ENCODE measurements around the gene TMA16.

TMA16 gene

DNA sequence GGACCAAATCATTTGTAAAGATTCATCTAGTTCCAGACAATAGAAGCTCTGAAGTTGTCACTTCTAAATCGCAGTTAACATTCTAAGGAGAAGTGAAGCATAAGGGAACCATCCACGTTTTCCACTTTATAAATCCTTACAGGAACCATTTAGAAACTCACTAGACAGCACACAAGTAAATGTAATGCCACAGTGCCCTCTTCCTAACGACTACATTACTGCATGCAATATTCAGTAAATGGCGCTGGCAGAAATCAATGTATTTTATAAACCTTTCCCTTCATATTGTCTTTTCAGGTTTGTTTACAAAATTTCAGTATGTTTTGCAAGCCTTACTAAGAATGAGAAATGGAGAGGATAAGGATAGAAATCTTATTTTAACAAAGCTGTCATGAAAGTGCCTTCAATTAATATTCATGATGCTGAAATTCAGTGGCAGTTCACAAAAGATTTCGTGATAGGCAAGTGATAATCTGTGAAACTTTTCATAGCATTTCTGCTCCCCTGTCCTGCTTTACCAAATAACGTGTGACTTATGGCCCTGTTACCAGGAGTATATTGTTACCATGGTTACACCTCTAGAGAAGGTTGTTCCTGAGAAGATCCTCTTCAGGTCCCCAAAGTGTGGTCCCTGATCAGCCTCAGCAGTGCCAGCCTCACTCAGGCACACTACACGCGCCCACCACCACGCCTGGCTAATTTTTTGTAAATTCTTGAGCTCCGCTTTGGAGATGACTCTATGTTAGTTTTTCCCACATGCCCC lies 54.2 kb downstream of the TMA16 start:
- Histone ChIP-seq H3K27ac (ENCODE audit: low read length) (no peak overlapping the region), H3K9ac (ENCODE audit: low read length) (no peak overlapping the region), H3K36me3 (ENCODE audit: control insufficient read depth, low read depth, low read length) (no peaks in the 10 kb centered on the region), H3K4me1 (ENCODE audit: control insufficient read depth, low read depth, low read length) (peaks cover 5% of the 10 kb centered on the region), H3K9me3 (ENCODE audit: control insufficient read depth, low read depth, low read length) (no peaks in the 10 kb centered on the region), H3K4me3 (ENCODE audit: low read length) (no peak overlapping the region), H3K27me3 (ENCODE audit: control insufficient read depth, insufficient read depth, low read length) (no peaks in the 10 kb centered on the region)

DNA sequence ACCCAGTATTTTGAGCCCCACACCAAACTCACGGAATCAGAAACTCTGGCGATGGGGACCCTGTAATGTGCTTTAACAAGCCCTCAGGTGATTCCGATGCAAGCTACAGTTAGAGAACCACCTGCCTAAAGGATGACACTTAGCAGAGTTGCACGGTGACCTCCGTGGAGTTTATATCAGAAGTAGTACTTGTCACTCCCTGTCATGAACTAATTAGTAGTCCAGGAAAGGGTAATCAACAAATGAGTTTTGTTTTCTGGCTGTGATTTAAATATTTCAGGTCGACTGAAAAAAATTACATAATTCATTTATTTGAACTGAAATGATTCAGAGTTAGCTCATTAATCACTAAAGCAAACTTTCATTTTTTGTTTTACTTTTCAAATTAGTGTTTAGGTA lies 56.4 kb downstream of the TMA16 start:
- no peaks in the 10 kb centered on the region for H3K36me3 ChIP-seq (ENCODE audit: control insufficient read depth, low read depth, low read length)
- H3K9me3 ChIP-seq (ENCODE audit: control insufficient read depth, low read depth, low read length) = no peaks in the 10 kb centered on the region
- H3K9ac ChIP-seq (ENCODE audit: low read length) = no peak overlapping the region
- no peak overlapping the region for H3K4me3 ChIP-seq (ENCODE audit: low read length)
- peaks cover 5% of the 10 kb centered on the region for H3K4me1 ChIP-seq (ENCODE audit: control insufficient read depth, low read depth, low read length)
- no peaks in the 10 kb centered on the region for H3K27me3 ChIP-seq (ENCODE audit: control insufficient read depth, insufficient read depth, low read length)
- no peak overlapping the region for H3K27ac ChIP-seq (ENCODE audit: low read length)

DNA sequence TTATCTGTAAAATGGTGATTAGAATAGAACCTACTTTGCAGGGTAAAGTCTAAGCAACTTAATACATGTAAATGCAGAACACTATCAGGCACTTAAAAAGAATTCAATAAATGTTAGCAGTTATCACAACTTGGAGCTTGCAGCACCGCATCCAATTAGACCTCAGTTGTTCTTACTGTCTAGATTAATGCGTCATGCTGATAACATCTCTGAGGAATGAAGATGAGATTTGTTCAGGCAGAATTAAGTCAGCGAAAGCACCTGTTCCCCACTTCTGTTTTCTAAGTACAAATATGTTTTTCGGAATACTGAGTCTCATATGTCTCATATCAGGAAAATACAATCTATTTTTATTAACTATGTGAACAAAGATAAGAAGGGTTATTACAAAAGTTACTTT lies 58.7 kb downstream of the TMA16 start:
- H3K27ac ChIP-seq (ENCODE audit: low read length) = no peak overlapping the region
- no peak overlapping the region for H3K9ac ChIP-seq (ENCODE audit: low read length)
- no peaks in the 10 kb centered on the region for H3K9me3 ChIP-seq (ENCODE audit: control insufficient read depth, low read depth, low read length)
- no peak overlapping the region for H3K4me3 ChIP-seq (ENCODE audit: low read length)
- H3K36me3 ChIP-seq (ENCODE audit: control insufficient read depth, low read depth, low read length) = no peaks in the 10 kb centered on the region
- H3K27me3 ChIP-seq (ENCODE audit: control insufficient read depth, insufficient read depth, low read length) = no peaks in the 10 kb centered on the region
- H3K4me1 ChIP-seq (ENCODE audit: control insufficient read depth, low read depth, low read length) = peaks cover 5% of the 10 kb centered on the region

DNA sequence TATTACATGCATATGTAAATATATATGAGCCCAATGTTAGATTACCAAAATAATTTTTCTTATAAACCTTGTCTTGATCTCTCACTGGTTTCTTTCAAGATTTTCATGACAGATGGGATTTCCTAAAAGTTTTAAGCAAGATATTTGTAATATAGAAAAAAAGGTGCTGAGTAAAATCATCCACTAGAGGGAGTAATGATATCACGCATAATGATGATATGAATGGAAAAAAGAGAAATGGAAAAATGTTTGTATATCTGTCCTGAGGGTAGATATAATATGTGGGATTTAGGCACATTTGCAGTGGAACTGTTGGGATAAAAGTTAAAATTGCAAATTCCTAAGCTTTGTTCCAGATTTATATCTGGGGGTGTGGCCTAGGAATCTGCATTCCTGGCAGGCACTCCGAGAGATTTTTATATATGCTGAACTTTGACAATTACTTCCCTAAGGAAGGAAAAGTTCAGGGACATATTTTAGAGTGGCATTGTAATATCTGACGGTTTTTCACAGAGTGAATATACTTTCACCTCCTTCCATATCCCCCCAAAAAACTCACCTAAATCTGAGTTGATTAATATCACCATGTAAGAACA lies 60.5 kb downstream of the TMA16 start:
- Histone ChIP-seq H3K27ac (ENCODE audit: low read length) (no peak overlapping the region), H3K4me1 (ENCODE audit: control insufficient read depth, low read depth, low read length) (peaks cover 5% of the 10 kb centered on the region)

DNA sequence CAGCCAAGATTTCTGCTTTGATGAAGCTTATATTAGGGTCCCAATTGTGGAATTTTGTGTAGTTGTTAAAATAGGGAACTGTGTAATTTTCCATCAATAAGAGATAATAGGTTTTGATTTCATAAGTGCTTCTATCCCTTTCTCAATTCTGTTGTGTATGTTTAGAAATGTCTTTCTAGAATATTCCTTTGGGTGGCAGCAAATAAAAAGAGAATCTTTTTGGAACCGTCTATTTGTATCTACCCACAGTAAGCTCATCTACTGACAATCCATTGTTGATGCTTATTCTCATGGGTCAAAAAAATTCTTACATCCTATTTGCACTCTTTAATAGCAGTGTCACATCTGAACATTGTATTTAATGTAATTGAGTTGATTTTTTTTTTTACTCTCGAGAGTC lies 61.7 kb downstream of the TMA16 start:
- H3K36me3 ChIP-seq (ENCODE audit: control insufficient read depth, low read depth, low read length) = no peaks in the 10 kb centered on the region
- H3K4me1 ChIP-seq (ENCODE audit: control insufficient read depth, low read depth, low read length) = no peaks in the 10 kb centered on the region
- H3K27ac ChIP-seq (ENCODE audit: low read length) = no peak overlapping the region
- no peaks in the 10 kb centered on the region for H3K9me3 ChIP-seq (ENCODE audit: control insufficient read depth, low read depth, low read length)
- H3K9ac ChIP-seq (ENCODE audit: low read length) = no peak overlapping the region
- H3K4me3 ChIP-seq (ENCODE audit: low read length) = no peak overlapping the region
- no peaks in the 10 kb centered on the region for H3K27me3 ChIP-seq (ENCODE audit: control insufficient read depth, insufficient read depth, low read length)

More for the DNA sequence above, 60.5 kb downstream of the TMA16 start:
- Histone ChIP-seq H3K36me3 (ENCODE audit: control insufficient read depth, low read depth, low read length) (no peaks in the 10 kb centered on the region), H3K4me3 (ENCODE audit: low read length) (no peak overlapping the region), H3K9ac (ENCODE audit: low read length) (no peak overlapping the region), H3K27me3 (ENCODE audit: control insufficient read depth, insufficient read depth, low read length) (no peaks in the 10 kb centered on the region), H3K9me3 (ENCODE audit: control insufficient read depth, low read depth, low read length) (no peaks in the 10 kb centered on the region)

DNA sequence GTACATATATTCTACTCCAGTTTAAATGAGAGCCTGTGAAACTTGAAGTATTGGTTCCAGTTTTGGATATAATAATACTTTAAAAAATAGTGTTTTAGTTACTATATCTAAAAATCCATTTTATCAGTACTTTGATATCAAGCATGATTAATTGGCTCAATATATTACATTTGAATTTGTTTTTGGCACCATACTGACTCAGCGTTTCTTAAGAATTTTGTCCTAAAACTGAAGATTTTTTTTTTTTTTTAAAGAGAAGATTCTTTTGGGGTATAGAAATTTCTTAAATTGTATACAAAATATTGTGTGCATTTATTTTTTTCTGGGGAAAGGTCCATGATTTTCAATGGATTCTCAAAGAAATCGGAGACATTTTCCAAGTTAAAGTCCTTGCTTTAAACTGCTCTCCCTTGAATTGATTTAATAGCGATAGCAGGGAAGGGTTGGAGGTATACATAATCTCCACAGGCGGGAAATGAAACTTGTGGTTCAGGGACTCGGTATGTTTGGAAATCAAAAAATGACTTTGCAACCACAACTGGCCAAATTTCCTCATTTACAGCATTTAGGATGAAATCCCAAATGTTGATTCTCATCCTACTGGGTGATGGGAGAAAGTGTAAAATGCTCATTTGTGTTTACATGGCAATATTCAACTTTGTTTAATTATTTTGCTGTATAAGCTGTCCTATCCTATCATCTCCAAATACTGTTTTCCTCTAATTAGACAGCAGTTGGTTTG lies 62.3 kb downstream of the TMA16 start:
- Histone ChIP-seq H3K9ac (ENCODE audit: low read length) (no peak overlapping the region), H3K27ac (ENCODE audit: low read length) (no peak overlapping the region), H3K27me3 (ENCODE audit: control insufficient read depth, insufficient read depth, low read length) (no peaks in the 10 kb centered on the region), H3K4me1 (ENCODE audit: control insufficient read depth, low read depth, low read length) (no peaks in the 10 kb centered on the region), H3K36me3 (ENCODE audit: control insufficient read depth, low read depth, low read length) (no peaks in the 10 kb centered on the region), H3K9me3 (ENCODE audit: control insufficient read depth, low read depth, low read length) (no peaks in the 10 kb centered on the region), H3K4me3 (ENCODE audit: low read length) (no peak overlapping the region)

DNA sequence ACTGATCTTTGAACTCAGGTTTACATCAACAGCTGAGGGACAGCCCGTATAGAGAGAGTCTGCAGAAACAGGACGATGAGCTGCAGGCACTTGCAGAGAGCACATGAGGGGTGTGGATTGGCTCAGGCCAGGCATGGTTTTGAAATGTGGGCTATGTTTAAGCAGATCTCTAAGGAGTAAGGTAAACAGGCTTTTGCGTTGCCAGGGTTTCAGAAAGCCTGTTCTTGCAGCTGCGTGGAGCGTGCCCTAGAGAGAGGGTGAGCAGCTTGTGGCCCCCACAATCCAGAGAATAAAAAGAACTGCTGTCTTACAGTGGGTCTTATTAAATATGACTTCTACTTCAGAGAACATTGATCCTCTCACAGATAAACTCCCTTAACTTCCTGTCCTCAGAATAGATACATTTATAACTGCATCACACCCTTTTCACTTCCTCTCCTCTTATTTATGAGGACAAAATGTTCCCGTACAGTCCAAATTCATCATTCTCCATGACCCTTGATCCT lies 64.1 kb downstream of the TMA16 start:
- no peak overlapping the region for H3K4me3 ChIP-seq (ENCODE audit: low read length)
- no peaks in the 10 kb centered on the region for H3K4me1 ChIP-seq (ENCODE audit: control insufficient read depth, low read depth, low read length)
- no peak overlapping the region for H3K9ac ChIP-seq (ENCODE audit: low read length)
- no peaks in the 10 kb centered on the region for H3K36me3 ChIP-seq (ENCODE audit: control insufficient read depth, low read depth, low read length)
- H3K9me3 ChIP-seq (ENCODE audit: control insufficient read depth, low read depth, low read length) = no peaks in the 10 kb centered on the region
- no peaks in the 10 kb centered on the region for H3K27me3 ChIP-seq (ENCODE audit: control insufficient read depth, insufficient read depth, low read length)
- no peak overlapping the region for H3K27ac ChIP-seq (ENCODE audit: low read length)

DNA sequence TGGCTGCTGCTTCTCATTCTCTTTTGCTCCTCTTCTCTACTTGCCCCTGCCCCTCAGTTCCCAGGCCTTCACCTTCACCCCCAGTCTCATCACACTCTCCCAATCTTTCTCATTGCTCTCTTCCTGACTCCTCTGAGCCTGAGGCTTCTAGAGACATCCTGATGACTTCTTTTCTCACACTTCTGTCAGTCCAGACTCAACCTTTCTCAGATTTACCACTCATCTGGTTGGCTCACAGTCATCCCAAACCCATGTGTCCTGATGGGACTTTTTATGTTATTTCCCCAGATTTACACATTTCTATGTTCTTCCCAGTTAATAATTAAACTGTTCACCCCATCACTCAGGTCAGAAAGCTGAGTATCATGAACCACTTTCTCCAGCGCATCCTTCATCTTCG lies 68.0 kb downstream of the TMA16 start:
- no peaks in the 10 kb centered on the region for H3K9me3 ChIP-seq (ENCODE audit: control insufficient read depth, low read depth, low read length)
- no peaks in the 10 kb centered on the region for H3K27me3 ChIP-seq (ENCODE audit: control insufficient read depth, insufficient read depth, low read length)
- H3K36me3 ChIP-seq (ENCODE audit: control insufficient read depth, low read depth, low read length) = no peaks in the 10 kb centered on the region
- no peak overlapping the region for H3K4me3 ChIP-seq (ENCODE audit: low read length)
- H3K4me1 ChIP-seq (ENCODE audit: control insufficient read depth, low read depth, low read length) = peaks cover 23% of the 10 kb centered on the region
- no peak overlapping the region for H3K9ac ChIP-seq (ENCODE audit: low read length)
- H3K27ac ChIP-seq (ENCODE audit: low read length) = no peak overlapping the region

DNA sequence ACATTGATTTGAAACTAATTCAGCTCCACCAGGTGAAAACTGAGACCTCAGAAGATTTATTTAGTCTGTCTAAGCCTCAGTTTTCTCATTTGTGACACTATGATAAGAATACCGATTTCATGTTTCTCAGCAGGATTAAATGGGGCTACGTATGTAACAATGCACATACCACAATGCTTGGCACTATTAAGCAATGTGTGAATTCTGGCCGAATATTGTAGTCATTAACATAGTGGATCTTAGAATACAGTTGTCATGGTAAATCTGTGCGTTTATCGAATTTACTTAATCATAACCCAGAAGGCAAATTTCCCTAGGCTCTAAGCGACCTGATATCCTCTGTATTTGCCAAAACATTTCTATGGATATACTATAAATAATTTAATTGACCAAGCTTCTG lies 69.1 kb downstream of the TMA16 start:
- no peak overlapping the region for H3K9ac ChIP-seq (ENCODE audit: low read length)
- H3K27me3 ChIP-seq (ENCODE audit: control insufficient read depth, insufficient read depth, low read length) = no peaks in the 10 kb centered on the region
- H3K27ac ChIP-seq (ENCODE audit: low read length) = no peak overlapping the region
- H3K9me3 ChIP-seq (ENCODE audit: control insufficient read depth, low read depth, low read length) = no peaks in the 10 kb centered on the region
- no peaks in the 10 kb centered on the region for H3K36me3 ChIP-seq (ENCODE audit: control insufficient read depth, low read depth, low read length)
- peaks cover 23% of the 10 kb centered on the region for H3K4me1 ChIP-seq (ENCODE audit: control insufficient read depth, low read depth, low read length)
- no peak overlapping the region for H3K4me3 ChIP-seq (ENCODE audit: low read length)

DNA sequence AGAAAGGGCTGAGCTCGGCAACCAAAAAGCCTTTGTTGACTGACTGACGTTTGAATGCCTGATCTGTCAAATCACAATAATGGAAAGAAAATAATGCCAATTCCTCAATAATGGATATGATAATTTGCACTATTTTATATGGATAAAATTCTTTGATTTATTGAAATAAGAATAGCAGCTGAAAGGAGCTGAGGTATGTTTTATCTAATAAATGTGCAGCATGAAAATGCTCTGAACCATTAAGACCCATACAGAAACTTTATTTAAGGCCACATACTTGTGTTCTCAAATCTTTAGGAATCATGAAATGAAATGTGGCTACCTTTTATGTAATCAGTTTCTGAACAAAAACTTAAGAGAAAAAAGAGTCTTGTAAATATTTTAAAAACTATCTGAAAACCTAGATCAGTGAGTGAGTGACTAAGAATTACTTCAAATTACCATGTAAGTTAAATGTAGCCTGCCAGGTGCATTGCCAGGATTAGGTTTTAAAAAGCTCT lies 69.8 kb downstream of the TMA16 start:
- Histone ChIP-seq H3K36me3 (ENCODE audit: control insufficient read depth, low read depth, low read length) (no peaks in the 10 kb centered on the region), H3K9ac (ENCODE audit: low read length) (no peak overlapping the region), H3K27ac (ENCODE audit: low read length) (no peak overlapping the region), H3K9me3 (ENCODE audit: control insufficient read depth, low read depth, low read length) (no peaks in the 10 kb centered on the region), H3K27me3 (ENCODE audit: control insufficient read depth, insufficient read depth, low read length) (no peaks in the 10 kb centered on the region), H3K4me3 (ENCODE audit: low read length) (no peak overlapping the region), H3K4me1 (ENCODE audit: control insufficient read depth, low read depth, low read length) (peaks cover 23% of the 10 kb centered on the region)

DNA sequence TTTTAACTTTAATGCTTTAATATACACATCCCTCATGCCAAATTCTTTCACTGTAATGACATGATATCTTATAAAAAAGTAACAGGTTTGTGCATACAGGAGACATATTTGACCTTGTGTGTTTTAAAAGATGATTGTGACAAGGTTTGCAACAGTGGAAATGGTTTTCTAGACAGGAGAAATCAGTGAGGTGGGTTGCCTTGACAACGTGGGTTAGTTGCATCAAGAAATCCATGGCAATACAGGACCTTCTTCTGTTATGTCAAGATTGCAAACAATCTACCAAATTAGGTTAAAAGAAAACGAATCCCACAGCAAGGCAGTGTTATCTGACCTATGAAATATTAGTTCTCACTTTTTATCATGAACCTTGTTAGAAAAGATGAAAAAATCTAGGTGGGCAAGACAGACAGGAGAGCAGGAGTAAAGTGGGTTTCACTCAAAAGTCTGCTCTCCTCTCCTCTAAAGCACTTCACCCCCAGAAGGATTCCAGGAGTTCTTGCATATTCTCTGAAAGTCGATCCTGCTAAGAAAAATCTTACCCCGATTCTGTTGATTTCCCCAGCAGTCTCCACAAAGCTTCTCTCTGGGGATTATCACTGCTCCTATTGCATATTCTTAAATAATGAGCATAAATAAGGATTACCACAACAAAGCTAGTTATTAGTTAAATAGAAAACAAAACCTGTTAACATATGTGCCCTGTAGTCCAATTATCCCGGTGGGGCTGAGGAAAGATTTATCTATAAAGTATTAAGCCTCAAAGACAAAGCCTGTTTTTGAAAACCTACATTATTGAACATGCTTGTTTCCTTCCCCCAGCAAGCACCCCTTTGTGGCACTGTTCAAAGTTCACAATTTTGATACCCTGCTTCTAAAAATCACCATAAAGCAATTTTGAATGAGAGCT lies 71.0 kb downstream of the TMA16 start:
- no peak overlapping the region for H3K4me3 ChIP-seq (ENCODE audit: low read length)
- H3K4me1 ChIP-seq (ENCODE audit: control insufficient read depth, low read depth, low read length) = peaks cover 23% of the 10 kb centered on the region
- no peak overlapping the region for H3K27ac ChIP-seq (ENCODE audit: low read length)
- H3K36me3 ChIP-seq (ENCODE audit: control insufficient read depth, low read depth, low read length) = no peaks in the 10 kb centered on the region
- no peaks in the 10 kb centered on the region for H3K27me3 ChIP-seq (ENCODE audit: control insufficient read depth, insufficient read depth, low read length)
- H3K9me3 ChIP-seq (ENCODE audit: control insufficient read depth, low read depth, low read length) = no peaks in the 10 kb centered on the region
- peak overlapping the region; percentile 21 for H3K9ac ChIP-seq (ENCODE audit: low read length)
